HepG2 (cell line): ENCODE results near the gene NFIL3. TPM values are rescaled to one million over a fixed set of nuclear protein-coding genes. Genes with fewer than 3 reads are reported as not detected.
A peak's percentile ranks its signal among the peaks of the same experiment; 100 is the strongest.

ENCODE experiments used
- CENPBD1 ChIP-seq: sonication (generic); formaldehyde crosslinking; IDR thresholded peaks from 2 replicates; pipeline ENCODE4 v1.8.0; 2022; ENCODE audit warnings: missing genetic modification reagents, low read depth, mild to moderate bottlenecking, borderline replicate concordance
- FOXJ3 ChIP-seq: sonication (generic); formaldehyde crosslinking; IDR thresholded peaks from 2 replicates; pipeline ENCODE4 v1.4.0; 2020; ENCODE audit warnings: missing genetic modification reagents, mild to moderate bottlenecking, borderline replicate concordance
- FOXK1 ChIP-seq: sonication (generic); formaldehyde crosslinking; IDR thresholded peaks from 2 replicates; pipeline ENCODE4 v1.4.0; 2020; ENCODE audit warnings: low read depth, missing genetic modification reagents, borderline replicate concordance
- HOXA7 ChIP-seq: sonication (generic); formaldehyde crosslinking; IDR thresholded peaks from 2 replicates; pipeline ENCODE4 v1.8.1; 2022; ENCODE audit warnings: mild to moderate bottlenecking, missing genetic modification reagents, moderate library complexity
- MBNL3 ChIP-seq: fragments of 250-450 bp; sonication (Bioruptor Pico); conservative IDR thresholded peaks from 2 replicates; pipeline ENCODE4 v1.8.0; 2022; ENCODE audit warnings: mild to moderate bottlenecking, inconsistent platforms
- MEIS1 ChIP-seq: sonication (generic); formaldehyde crosslinking; IDR thresholded peaks from 2 replicates; pipeline ENCODE4 v1.9.0; 2021; ENCODE audit warnings: mild to moderate bottlenecking, missing genetic modification reagents, moderate library complexity, borderline replicate concordance
- MTA3 ChIP-seq: sonication (generic); formaldehyde crosslinking; IDR thresholded peaks from 2 replicates; pipeline ENCODE4 v1.4.0; 2020; ENCODE audit warnings: missing genetic modification reagents
- MXD3 ChIP-seq: IDR thresholded peaks from 2 replicates; pipeline ENCODE4 v1.6.1; 2016; ENCODE audit warnings: mild to moderate bottlenecking, missing biosample characterization, missing genetic modification reagents
- MZF1 ChIP-seq: sonication (generic); formaldehyde crosslinking; IDR thresholded peaks from 2 replicates; pipeline ENCODE4 v1.8.1; 2023; ENCODE audit warnings: mild to moderate bottlenecking, missing genetic modification reagents, borderline replicate concordance
- PAWR ChIP-seq: sonication (generic); formaldehyde crosslinking; IDR thresholded peaks from 2 replicates; pipeline ENCODE4 v1.4.0; 2020; ENCODE audit warnings: missing genetic modification reagents, mild to moderate bottlenecking, borderline replicate concordance
- PPARG ChIP-seq: conservative IDR thresholded peaks from 2 replicates; pipeline ENCODE4 v1.6.1; 2016; ENCODE audit warnings: missing biosample characterization, missing genetic modification reagents
- PTBP1 ChIP-seq: fragments of 200-400 bp; formaldehyde crosslinking; IDR thresholded peaks from 2 replicates; pipeline ENCODE4 v1.6.1; 2018; ENCODE audit warnings: low read length, low read depth; ENCODE audit not compliant: poor library complexity, severe bottlenecking
- RXRA ChIP-seq: sonication (generic); formaldehyde crosslinking; IDR thresholded peaks from 2 replicates; pipeline ENCODE4 v1.5.1; 2020; ENCODE audit warnings: missing genetic modification reagents
- SRF ChIP-seq: IDR thresholded peaks from 2 replicates; pipeline ENCODE4 v1.6.1; 2011; ENCODE audit warnings: mild to moderate bottlenecking, low read depth, low read length, moderate library complexity
- TAF15 ChIP-seq: fragments of 200-400 bp; formaldehyde crosslinking; IDR thresholded peaks from one replicate; pipeline ENCODE4 v1.6.1; 2018; ENCODE audit warnings: mild to moderate bottlenecking, low read depth, low read length; ENCODE audit not compliant: poor library complexity, severe bottlenecking
- TEAD3 ChIP-seq: optimal IDR thresholded peaks from 2 replicates; pipeline ENCODE3; 2016; ENCODE audit warnings: borderline replicate concordance
- TEF ChIP-seq: sonication (generic); formaldehyde crosslinking; IDR thresholded peaks from 2 replicates; pipeline ENCODE4 v1.5.0; 2020; ENCODE audit warnings: missing genetic modification reagents
- THAP8 ChIP-seq: sonication (generic); formaldehyde crosslinking; IDR thresholded peaks from 2 replicates; pipeline ENCODE4 v1.5.1; 2020; ENCODE audit warnings: missing genetic modification reagents, mild to moderate bottlenecking, borderline replicate concordance
- ZNF33A ChIP-seq: sonication (generic); formaldehyde crosslinking; IDR thresholded peaks from 2 replicates; pipeline ENCODE4 v1.5.1; 2020; ENCODE audit warnings: missing genetic modification reagents, mild to moderate bottlenecking, moderate library complexity, borderline replicate concordance
- ZNF660 ChIP-seq: sonication (generic); formaldehyde crosslinking; IDR thresholded peaks from 2 replicates; pipeline ENCODE4 v1.5.1; 2020; ENCODE audit warnings: mild to moderate bottlenecking, low read depth, missing genetic modification reagents, borderline replicate concordance
- ZNF891 ChIP-seq: sonication (generic); formaldehyde crosslinking; IDR thresholded peaks from 2 replicates; pipeline ENCODE4 v1.5.0; 2020; ENCODE audit warnings: mild to moderate bottlenecking, missing genetic modification reagents
- ZXDC ChIP-seq: sonication (generic); formaldehyde crosslinking; IDR thresholded peaks from 2 replicates; pipeline ENCODE4 v1.5.0; 2020; ENCODE audit warnings: mild to moderate bottlenecking, missing genetic modification reagents
- polyA plus RNA-seq, 8 experiments: library from polyadenylated mRNA; depleted of rRNA in 3 of 8; stranded (reverse) in 7 of 8; unstranded in 1 of 8; fragments of >200 nt; fragmentation: Illumina TruSeq in 4 of 8; extraction: Trizol in 4 of 8; gene quantifications; 2 replicates each; pipeline versions ENCODE4 v1.2.1 to v1.2.3, GENCODE V29; 2011 to 2016; ENCODE audit warnings: low read depth in 4 of 8, missing spikeins in 1 of 8, mixed read lengths in 1 of 8; ENCODE audit not compliant: insufficient read depth in 1 of 8
- total RNA-seq, 5 experiments: library from RNA; depleted of rRNA; stranded (reverse); fragments of >200 nt; fragmentation: Illumina TruSeq; extraction: Trizol; gene quantifications; 2 replicates each; pipeline ENCODE4 v1.2.3, GENCODE V29; 2016; ENCODE audit warnings: low read depth in 1 of 5
- TF ChIP-seq, protein P1 (sequence below): fragments of 450-650 bp; IDR thresholded peaks from 2 replicates; pipeline ENCODE4 v1.6.1; 2016

The NFIL3 gene
- total and polyA plus RNA-seq, 2 of the 13 experiments (the other 11 are each of a cell fraction or from before 2014, with no cell fraction given), result 46.6 to 54.2 TPM

- TF ChIP-seq PTBP1 (no peak), MTA3 (CRISPR knock-in tag) (no peak), MBNL3 (CRISPR knock-in tag) (no peak), MZF1 (CRISPR knock-in tag) (no peak), RXRA (CRISPR knock-in tag) (peak; percentile 56), PPARG (CRISPR knock-in tag) (no peak), FOXJ3 (CRISPR knock-in tag) (no peak), MXD3 (CRISPR knock-in tag) (no peak; the same call in 1 of the 2 replicates), ZNF660 (CRISPR knock-in tag) (no peak), CENPBD1 (CRISPR knock-in tag) (0 out of 2 replicates have a peak, but pooled peaks have one; percentile 48), PAWR (no peak), ZXDC (CRISPR knock-in tag) (no peak), ZNF891 (peak; percentile 51; the same call in 1 of the 2 replicates), SRF (peak; percentile 88; the same call in 1 of the 2 replicates), TEF (CRISPR knock-in tag) (peak; percentile 90; the same call in 1 of the 2 replicates), HOXA7 (CRISPR knock-in tag) (no peak), MEIS1 (CRISPR knock-in tag) (no peak), TAF15 (no peak), FOXK1 (CRISPR knock-in tag) (0 out of 2 replicates have a peak, but pooled peaks have one; percentile 23), THAP8 (CRISPR knock-in tag) (no peak), TEAD3 (CRISPR knock-in tag) (no peak), ZNF33A (peak; percentile 69; the same call in 1 of the 2 replicates)
- TF ChIP-seq, protein P1, sequence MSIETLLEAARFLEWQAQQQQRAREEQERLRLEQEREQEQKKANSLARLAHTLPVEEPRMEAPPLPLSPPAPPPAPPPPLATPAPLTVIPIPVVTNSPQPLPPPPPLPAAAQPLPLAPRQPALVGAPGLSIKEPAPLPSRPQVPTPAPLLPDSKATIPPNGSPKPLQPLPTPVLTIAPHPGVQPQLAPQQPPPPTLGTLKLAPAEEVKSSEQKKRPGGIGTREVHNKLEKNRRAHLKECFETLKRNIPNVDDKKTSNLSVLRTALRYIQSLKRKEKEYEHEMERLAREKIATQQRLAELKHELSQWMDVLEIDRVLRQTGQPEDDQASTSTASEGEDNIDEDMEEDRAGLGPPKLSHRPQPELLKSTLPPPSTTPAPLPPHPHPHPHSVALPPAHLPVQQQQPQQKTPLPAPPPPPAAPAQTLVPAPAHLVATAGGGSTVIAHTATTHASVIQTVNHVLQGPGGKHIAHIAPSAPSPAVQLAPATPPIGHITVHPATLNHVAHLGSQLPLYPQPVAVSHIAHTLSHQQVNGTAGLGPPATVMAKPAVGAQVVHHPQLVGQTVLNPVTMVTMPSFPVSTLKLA, result no peak
These were observed 958 bp upstream of the NFIL3 start (continued) for GRCh38 chr9:91424403-91425176.
